GM21723 (cell line): ENCODE data around the gene PRKCB.
"Not testable (repeated sequence)": the region's sequence is repeated elsewhere in the genome, so short reads cannot be mapped to it uniquely, and the experiment has no call there.

ENCODE experiments used
- ATAC-seq: cut with Tn5 transposase; IDR thresholded peaks from one replicate; pipeline ENCODE4 v1.9.1; 2021; ENCODE audit warnings: mild to moderate bottlenecking, moderate library complexity; ENCODE audit not compliant: unreplicated experiment

Gene PRKCB

DNA sequence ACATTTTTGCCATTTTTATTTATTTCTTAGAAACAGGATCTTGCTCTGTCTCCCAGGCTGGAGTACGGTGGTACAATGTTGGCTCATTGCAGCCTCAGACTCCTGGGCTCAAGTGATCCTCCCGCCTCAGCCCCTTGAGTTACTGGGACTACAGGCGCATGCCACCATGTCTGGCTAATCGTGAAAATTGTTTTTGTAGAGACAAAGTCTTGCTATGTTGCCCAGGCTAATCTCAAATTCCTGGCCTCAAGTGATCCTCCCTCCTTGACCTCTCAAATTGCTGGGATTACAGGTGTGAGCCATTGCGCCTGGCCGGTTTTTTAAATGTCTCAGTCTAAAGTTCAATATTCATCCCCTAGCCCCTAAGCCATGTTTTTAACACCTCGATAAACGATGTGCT is 237.5 kb downstream of the PRKCB start:
- no peak for ATAC-seq

DNA sequence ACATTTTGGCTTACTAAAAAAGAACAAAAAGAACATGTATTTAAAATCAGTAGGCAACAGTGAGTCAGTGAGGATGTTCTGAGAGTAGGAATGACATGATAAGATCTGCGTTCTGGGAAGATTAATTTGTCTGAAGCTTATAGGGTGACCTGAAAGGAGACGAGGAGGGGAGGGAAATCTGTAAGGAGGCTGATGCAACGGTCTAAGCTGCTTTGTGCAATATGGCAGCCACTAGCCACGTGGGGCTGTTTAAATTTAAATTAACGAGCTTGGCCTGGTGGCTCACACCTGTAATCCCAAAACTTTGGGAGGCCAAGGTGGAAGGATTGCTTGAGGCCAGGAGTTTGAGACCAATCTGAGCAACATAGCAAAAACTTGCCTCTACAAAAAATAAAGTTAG is 238.8 kb downstream of the PRKCB start:
- no peak for ATAC-seq

DNA sequence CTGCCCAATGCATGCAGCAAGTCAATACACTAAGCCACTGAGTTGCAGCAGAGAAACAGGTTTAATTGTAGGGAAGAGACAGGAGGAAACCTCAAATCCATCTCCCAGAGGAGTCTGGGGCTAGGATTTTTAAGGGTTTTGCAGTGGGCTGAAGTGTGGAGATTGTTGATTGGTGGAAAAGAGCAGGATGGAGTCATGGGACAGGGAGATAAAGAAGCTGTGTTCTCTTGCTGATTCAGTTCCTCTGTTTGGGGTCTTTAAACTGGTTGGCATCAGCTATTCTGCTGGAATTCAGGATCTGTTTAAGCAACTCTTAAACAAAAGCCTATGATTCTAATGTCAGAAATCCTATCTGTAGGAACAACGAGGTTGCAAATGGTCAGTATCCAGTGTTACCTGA is 239.5 kb downstream of the PRKCB start:
- ATAC-seq, result no peak

DNA sequence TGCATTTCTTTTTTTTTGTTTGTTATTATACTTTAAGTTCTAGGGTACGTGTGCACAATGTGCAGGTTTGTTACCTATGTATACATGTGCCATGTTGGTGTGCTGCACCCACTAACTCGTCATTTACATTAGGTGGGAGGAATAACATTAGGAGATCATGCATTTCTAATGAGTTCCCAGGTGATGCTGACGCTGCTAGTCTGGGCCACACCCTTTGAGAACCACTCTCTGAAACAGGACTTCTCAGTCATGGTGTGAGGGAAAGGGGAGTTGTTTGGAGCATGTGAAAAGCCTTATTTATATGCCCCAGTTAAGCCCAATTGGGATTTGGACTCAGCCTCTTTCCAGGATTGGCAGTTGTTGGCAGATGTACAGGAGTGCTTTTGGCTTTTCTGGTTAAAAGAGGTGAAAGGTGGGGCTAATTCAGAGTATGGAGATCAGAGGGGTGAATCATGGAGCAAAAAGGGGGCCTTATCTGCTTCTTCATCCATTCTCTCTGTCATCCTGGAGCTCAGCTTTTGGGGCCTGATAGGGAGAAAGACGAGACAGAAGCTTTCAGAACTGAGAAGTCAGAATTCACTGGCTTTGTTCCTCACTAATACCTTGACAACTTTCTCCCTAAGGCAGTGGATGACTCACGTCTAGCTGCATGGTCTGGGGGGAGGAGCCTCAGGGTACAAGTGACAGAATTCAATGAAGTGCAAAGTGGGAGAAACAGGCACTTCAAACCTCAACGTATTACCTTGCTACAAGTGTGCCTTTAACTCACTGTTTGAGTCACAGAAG is 240.3 kb downstream of the PRKCB start:
- ATAC-seq, result no peak

DNA sequence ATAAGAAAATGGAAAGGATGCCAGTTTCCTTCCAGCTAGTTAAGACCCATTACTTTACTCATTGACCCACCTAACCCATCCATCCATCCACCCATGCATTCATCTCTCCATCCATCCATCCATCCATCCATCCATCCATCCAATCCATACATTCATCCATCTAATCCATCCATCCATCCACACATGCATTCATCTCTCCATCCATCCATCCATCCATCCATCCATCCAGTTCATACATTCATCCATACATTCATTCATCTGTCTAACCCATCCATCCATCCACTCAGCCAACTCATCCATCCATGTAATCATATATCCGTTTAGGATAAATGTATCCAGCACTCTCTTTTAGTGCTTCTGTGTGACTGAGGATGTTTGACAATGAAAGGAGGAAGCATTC is 241.5 kb downstream of the PRKCB start:
- no peak for ATAC-seq

DNA sequence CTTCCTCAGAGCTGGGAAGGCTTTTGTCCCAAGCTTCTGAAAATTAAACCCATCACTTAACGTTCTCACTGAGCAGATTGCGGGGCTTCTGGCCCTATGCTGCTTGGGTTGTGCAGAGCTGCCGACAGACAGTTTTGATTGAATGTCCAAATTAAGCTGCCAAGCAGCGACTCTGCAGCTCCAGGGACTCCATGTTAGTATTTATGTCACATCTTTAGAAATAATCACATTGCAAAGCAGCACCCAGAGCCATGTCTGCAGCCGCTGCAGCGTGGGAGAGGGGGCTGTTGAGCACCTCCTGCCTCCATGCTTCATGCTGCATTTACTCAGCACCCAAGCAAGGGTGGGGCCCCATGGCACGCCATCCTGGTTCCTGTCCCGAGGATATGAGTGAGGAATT is 242.2 kb downstream of the PRKCB start:
- no peak for ATAC-seq

DNA sequence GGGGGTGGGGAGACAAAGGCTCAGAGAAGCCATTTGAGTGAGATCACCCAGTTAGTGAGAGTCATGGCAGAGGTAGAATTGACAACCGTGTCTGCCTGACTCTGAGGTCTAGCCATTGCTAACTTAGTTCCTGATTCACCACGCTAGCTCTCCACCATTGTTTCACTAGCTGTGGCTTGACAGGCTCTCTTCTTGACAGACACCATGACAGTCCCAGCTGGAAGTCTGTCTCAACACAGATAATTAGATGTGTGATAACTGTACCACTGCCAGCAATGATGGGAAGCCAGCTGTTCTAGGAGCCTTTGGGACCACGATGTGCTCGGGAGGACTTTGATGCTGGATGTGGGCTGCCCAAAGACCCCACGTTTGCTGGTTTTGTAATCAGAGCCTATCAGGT is 249.9 kb downstream of the PRKCB start:
- ATAC-seq, result no peak

- no peak for ATAC-seq
These were observed 252.2 kb downstream of the PRKCB start for GRCh38 chr16:24087891-24088410.

DNA sequence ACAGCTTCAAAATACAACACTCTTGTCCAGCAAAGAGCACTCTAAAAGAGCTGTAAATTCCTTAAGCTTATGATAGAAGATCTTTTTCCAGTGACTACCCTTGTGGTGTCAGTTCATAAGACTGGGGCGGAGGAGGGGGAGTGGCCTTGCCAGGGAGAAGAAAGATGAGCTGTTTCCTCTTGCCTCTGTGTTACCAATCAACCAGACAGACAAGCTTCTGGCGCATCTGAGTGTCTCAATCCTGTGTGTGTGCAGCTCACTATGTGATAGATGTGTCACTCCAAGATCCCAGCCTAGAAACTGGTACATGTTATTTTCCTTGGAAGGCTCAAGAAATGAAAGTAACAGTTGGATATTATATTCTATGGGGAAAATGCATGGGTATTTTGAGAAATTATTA is 253.0 kb downstream of the PRKCB start:
- ATAC-seq, result no peak

GRCh38 chr16:24091125-24091524 is 255.3 kb downstream of the PRKCB start:
- no peak for ATAC-seq

DNA sequence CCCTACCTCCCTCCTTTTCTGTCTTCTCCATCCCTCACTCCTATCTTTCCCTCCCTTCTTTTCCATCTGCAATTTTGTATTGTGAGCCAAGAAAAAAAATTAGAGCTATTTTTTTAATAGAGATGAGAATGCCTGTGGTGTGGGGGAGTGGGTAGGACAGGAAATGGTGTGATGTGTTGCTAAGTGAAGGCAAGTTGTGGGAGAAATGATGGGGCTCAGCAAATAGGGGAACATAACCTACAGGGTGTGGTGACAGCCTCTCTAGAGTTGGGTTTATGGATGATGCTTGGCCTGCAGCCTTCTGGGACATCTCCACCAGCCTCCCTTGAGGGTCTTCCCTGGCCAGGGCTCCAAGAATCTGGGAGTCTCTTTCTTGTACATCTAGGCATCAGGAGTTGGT is 257.3 kb downstream of the PRKCB start:
- no peak for ATAC-seq

DNA sequence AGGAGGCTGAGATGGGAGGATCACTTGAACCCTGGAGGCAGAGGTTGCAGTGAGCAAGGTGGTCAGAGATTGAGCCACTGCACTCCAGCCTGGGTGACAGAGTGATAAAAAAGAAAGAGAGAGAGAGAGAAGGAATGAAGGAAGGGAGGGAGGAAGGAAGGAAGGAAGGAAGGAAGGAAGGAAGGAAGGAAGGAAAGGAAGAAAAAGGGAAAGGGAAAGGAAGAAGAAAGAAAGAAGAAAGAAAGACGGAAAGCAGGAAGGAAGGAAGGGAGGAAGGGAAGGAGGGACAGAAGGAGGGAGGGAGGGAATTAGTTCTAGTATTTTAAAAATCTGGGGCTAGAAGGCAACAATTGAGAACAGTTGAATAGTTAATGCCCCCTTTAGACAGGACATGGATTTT is 258.9 kb downstream of the PRKCB start:
- no peak for ATAC-seq

- no peak for ATAC-seq
These were observed 263.1 kb downstream of the PRKCB start for GRCh38 chr16:24098896-24099295.

- no peak for ATAC-seq
These were observed 265.6 kb downstream of the PRKCB start for GRCh38 chr16:24101431-24101830.

DNA sequence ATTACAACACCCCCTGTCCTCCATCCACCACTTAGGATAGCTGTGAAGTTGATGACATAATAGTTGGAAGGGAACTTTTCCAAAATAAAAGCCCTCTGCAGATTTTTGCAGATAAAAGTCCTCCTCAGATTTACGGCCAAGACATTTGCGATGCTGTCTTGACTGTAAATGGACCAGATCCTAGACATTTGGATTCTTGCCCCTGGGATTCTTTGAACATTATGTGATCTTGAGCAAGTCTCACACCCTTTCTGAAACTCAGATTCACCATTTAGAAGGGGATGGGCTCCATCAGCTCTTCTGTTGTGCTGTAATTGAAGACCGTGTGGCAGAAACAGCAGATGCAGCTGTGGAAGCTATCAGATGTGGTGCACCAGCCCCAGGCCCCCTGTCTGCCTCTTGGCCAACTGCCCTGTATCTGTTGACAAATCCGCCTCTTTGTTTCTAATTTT is 266.5 kb downstream of the PRKCB start:
- ATAC-seq, result no peak

GRCh38 chr16:24105471-24105870 is 269.7 kb downstream of the PRKCB start:
- ATAC-seq, result not testable (repeated sequence)

GRCh38 chr16:24108090-24108489 is 272.3 kb downstream of the PRKCB start:
- not testable (repeated sequence) for ATAC-seq

- no peak for ATAC-seq
These were observed 276.0 kb downstream of the PRKCB start for GRCh38 chr16:24111724-24112302.

GRCh38 chr16:24113115-24113745 is 277.4 kb downstream of the PRKCB start:
- no peak for ATAC-seq

GRCh38 chr16:24114876-24115275 is 279.1 kb downstream of the PRKCB start:
- ATAC-seq, result no peak

DNA sequence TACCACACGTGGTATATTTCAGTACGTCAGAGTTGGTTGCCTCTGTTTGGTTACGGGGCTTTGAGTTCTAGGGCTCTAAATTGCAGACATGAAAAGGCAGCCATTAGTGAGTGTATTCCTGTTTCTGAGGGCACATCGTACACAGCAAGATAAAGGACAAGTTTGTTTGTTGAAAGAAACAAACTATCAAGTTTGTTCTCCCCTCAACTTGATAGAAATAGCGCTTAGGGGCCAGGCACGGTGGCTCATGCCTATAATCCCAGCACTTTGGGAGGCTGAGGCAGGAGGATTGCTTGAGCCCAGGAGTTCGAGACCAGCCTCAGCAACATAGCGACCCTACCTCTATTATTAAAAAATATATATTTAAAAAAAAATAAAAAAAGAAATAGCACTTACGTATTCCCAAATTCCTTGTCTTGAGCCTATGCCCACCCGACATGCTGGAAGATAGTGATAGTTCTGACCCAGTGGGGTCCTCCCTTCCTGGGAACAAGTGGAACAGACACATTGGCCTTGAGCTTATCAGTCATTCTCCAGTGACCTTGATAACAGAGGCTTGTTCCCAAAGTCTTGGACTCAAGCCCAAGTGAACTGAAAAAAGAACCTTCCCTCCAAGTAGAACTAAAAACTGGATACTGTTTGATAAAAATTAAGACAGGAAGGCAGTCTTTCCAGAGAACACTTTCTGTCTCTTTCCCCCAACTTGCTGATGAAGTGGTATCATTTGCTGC is 280.4 kb downstream of the PRKCB start:
- no peak for ATAC-seq
